CD14-positive monocyte (primary cell): Measurements from ENCODE around the gene PAM16. TPM values are rescaled to one million over a fixed set of nuclear protein-coding genes. Genes with fewer than 3 reads are reported as not detected.

Experiments used
- DNase-seq, 3 donors: peaks; one replicate each; pipeline ENCODE4 v3.0.0-alpha.2; 2011 to 2022
- H2AFZ ChIP-seq: 2 replicates; pipeline ENCODE4 v1.6.0; 2012; ENCODE audit warnings: mild to moderate bottlenecking, low read depth, low read length, inconsistent platforms; ENCODE audit not compliant: insufficient read depth, poor library complexity, severe bottlenecking
- H3K27ac ChIP-seq, 2 donors: 1 replicate in 1 of 2; 2 replicates in 1 of 2; pipeline ENCODE4 v1.5.1; 2012 to 2013; ENCODE audit warnings: low read length in 2 of 2, control low read depth in 1 of 2, inconsistent platforms in 1 of 2, low read depth in 1 of 2, mild to moderate bottlenecking in 1 of 2
- H3K27me3 ChIP-seq, 2 donors: one replicate each; pipeline versions ENCODE4 v1.6.0 to v1.6.1; 2011 to 2013; ENCODE audit warnings: low read length in 2 of 2; ENCODE audit not compliant: control insufficient read depth in 2 of 2, insufficient read depth in 2 of 2
- H3K36me3 ChIP-seq, 2 donors: replicated peaks in 1 of 2; 1 replicate in 1 of 2; 2 replicates in 1 of 2; pipeline versions ENCODE4 v1.5.1 to v1.6.1; 2012 to 2013; ENCODE audit warnings: low read length in 2 of 2, control low read depth in 1 of 2, inconsistent platforms in 1 of 2, mild to moderate bottlenecking in 1 of 2; ENCODE audit not compliant: insufficient read depth in 2 of 2, control insufficient read depth in 1 of 2
- H3K4me1 ChIP-seq, 2 donors: 1 replicate in 1 of 2; 2 replicates in 1 of 2; pipeline versions ENCODE4 v1.5.1 to v1.6.1; 2012 to 2013; ENCODE audit warnings: low read length in 2 of 2, control low read depth in 1 of 2, inconsistent platforms in 1 of 2, mild to moderate bottlenecking in 1 of 2, moderate library complexity in 1 of 2; ENCODE audit not compliant: insufficient read depth in 2 of 2, control insufficient read depth in 1 of 2
- H3K4me2 ChIP-seq: replicated peaks from 2 replicates; pipeline ENCODE3; 2012; ENCODE audit warnings: low read length, moderate library complexity, mild to moderate bottlenecking; ENCODE audit not compliant: poor library complexity, severe bottlenecking; ENCODE audit errors: extremely low read depth
- H3K4me3 ChIP-seq, 3 experiments: fragments of 200-600 bp in 1 of 3; sonication (generic) in 1 of 3; replicated peaks in 1 of 3; 1 replicate in 2 of 3; 2 replicates in 1 of 3; pipeline ENCODE4 v1.5.1; 2011 to 2013; ENCODE audit warnings: low read length in 3 of 3, mild to moderate bottlenecking in 3 of 3, control low read depth in 2 of 3, low read depth in 2 of 3, inconsistent platforms in 1 of 3, moderate library complexity in 1 of 3
- H3K79me2 ChIP-seq: 2 replicates; pipeline ENCODE4 v1.6.0; 2012; ENCODE audit warnings: mild to moderate bottlenecking, control low read depth, inconsistent platforms, low read length, moderate library complexity; ENCODE audit not compliant: insufficient read depth
- H3K9ac ChIP-seq: 2 replicates; pipeline ENCODE4 v1.6.0; 2017; ENCODE audit warnings: low read length, mild to moderate bottlenecking; ENCODE audit not compliant: insufficient read depth, poor library complexity, severe bottlenecking
- H3K9me3 ChIP-seq, 2 donors: replicated peaks in 1 of 2; 1 replicate in 1 of 2; 2 replicates in 1 of 2; pipeline versions ENCODE4 v1.5.1 to v1.6.1; 2012 to 2013; ENCODE audit warnings: low read length in 2 of 2, control low read depth in 1 of 2; ENCODE audit not compliant: control insufficient read depth in 1 of 2, insufficient read depth in 1 of 2
- H4K20me1 ChIP-seq: 2 replicates; pipeline ENCODE4 v1.6.0; 2012; ENCODE audit warnings: mild to moderate bottlenecking, low read length, control low read depth, moderate library complexity; ENCODE audit not compliant: insufficient read depth
- H3K27ac Mint-ChIP-seq, 7 donors: one replicate each; pipeline ENCODE4 v1.8.0; 2020; ENCODE audit warnings: mild to moderate bottlenecking in 7 of 7, mixed read lengths in 7 of 7, moderate library complexity in 6 of 7, inconsistent platforms in 2 of 7
- H3K27me3 Mint-ChIP-seq, 3 donors: one replicate each; pipeline ENCODE4 v1.8.0; 2021 to 2022; ENCODE audit warnings: low read depth in 3 of 3, mild to moderate bottlenecking in 3 of 3, mixed read lengths in 3 of 3, moderate library complexity in 3 of 3, inconsistent platforms in 1 of 3
- H3K36me3 Mint-ChIP-seq, 2 donors: one replicate each; pipeline ENCODE4 v1.8.0; 2020; ENCODE audit warnings: mixed read lengths in 2 of 2, inconsistent platforms in 1 of 2, mild to moderate bottlenecking in 1 of 2
- H3K4me1 Mint-ChIP-seq: one replicate; pipeline ENCODE4 v1.8.0; 2020; ENCODE audit warnings: mild to moderate bottlenecking, mixed read lengths
- H3K4me3 Mint-ChIP-seq, 2 donors: one replicate each; pipeline ENCODE4 v1.8.0; 2020; ENCODE audit warnings: mild to moderate bottlenecking in 2 of 2, mixed read lengths in 2 of 2, moderate library complexity in 1 of 2
- H3K9me3 Mint-ChIP-seq, 7 donors: one replicate each; pipeline ENCODE4 v1.8.0; 2020 to 2022; ENCODE audit warnings: mixed read lengths in 7 of 7, mild to moderate bottlenecking in 6 of 7, moderate library complexity in 6 of 7, inconsistent platforms in 2 of 7
- WGBS: methylation state at CpG from one replicate; pipeline ENCODE4 v1.1.5; 2013; ENCODE audit warnings: missing lambda C conversion rate; ENCODE audit not compliant: insufficient coverage; 5-methylcytosine and 5-hydroxymethylcytosine counted together
- intact Hi-C, 2 donors: fragments of 100-400 bp; cut with micrococcal nuclease; formaldehyde crosslinking; loops; one replicate each; pipeline versions ENCODE4 v1.15.0 to v1.15.1; 2023
- polyA plus RNA-seq, 3 donors: library from polyadenylated mRNA; depleted of rRNA in 1 of 3; unstranded in 2 of 3; stranded (reverse) in 1 of 3; fragments of 300-500 nt in 2 of 3; fragments of >200 nt in 1 of 3; fragmentation: Illumina TruSeq in 2 of 3; gene quantifications; 1 replicate in 2 of 3; 2 replicates in 1 of 3; pipeline ENCODE4 v1.2.3, GENCODE V29; 2012 to 2021
- TF ChIP-seq, protein P1 (sequence below): fragments of 200-600 bp; IDR thresholded peaks from one replicate; pipeline ENCODE4 v1.8.0; 2022; ENCODE audit warnings: antibody characterized with exemption, mild to moderate bottlenecking

The PAM16 gene
- polyA plus RNA-seq, 3 donors = 34.3 to 37.6 (median 34.7) TPM

GRCh38 chr16:4361033-4361943 lies 10.2 kb upstream of the PAM16 start:
- H3K36me3 ChIP-seq = peaks cover 87 to 99% of the 10 kb centered on the region in 2 donors
- no peak for DNase-seq
- Mint-ChIP-seq H3K27me3 (peaks cover 1 to 3% (median 3%) of the 10 kb centered on the region in 3 donors), H3K36me3 (peaks cover 69 to 97% of the 10 kb centered on the region in 2 donors), H3K4me3 (no peak overlapping the region), H3K9me3 (no peaks in the 10 kb centered on the region), H3K27ac (peak overlapping the region in 2 of 7 donors; percentile 46 to 54), H3K4me1 (no peaks in the 10 kb centered on the region)
- H3K4me2 ChIP-seq = no peak overlapping the region
- no peaks in the 10 kb centered on the region for H3K27me3 ChIP-seq
- H3K27ac ChIP-seq = no peak overlapping the region
- no peak overlapping the region for H3K9ac ChIP-seq
- TF ChIP-seq, protein P1, sequence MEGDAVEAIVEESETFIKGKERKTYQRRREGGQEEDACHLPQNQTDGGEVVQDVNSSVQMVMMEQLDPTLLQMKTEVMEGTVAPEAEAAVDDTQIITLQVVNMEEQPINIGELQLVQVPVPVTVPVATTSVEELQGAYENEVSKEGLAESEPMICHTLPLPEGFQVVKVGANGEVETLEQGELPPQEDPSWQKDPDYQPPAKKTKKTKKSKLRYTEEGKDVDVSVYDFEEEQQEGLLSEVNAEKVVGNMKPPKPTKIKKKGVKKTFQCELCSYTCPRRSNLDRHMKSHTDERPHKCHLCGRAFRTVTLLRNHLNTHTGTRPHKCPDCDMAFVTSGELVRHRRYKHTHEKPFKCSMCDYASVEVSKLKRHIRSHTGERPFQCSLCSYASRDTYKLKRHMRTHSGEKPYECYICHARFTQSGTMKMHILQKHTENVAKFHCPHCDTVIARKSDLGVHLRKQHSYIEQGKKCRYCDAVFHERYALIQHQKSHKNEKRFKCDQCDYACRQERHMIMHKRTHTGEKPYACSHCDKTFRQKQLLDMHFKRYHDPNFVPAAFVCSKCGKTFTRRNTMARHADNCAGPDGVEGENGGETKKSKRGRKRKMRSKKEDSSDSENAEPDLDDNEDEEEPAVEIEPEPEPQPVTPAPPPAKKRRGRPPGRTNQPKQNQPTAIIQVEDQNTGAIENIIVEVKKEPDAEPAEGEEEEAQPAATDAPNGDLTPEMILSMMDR = no peak
- 97% methylated on average over 22 of the region's 28 CpGs for WGBS
- H3K4me1 ChIP-seq = no peaks in the 10 kb centered on the region
- no peaks in the 10 kb centered on the region for H3K9me3 ChIP-seq
- H2AFZ ChIP-seq = no peak overlapping the region
- intact Hi-C loops = no loop called here
- no peaks in the 10 kb centered on the region for H3K79me2 ChIP-seq
- H3K4me3 ChIP-seq = no peak overlapping the region
- peaks cover 91% of the 10 kb centered on the region for H4K20me1 ChIP-seq

DNA sequence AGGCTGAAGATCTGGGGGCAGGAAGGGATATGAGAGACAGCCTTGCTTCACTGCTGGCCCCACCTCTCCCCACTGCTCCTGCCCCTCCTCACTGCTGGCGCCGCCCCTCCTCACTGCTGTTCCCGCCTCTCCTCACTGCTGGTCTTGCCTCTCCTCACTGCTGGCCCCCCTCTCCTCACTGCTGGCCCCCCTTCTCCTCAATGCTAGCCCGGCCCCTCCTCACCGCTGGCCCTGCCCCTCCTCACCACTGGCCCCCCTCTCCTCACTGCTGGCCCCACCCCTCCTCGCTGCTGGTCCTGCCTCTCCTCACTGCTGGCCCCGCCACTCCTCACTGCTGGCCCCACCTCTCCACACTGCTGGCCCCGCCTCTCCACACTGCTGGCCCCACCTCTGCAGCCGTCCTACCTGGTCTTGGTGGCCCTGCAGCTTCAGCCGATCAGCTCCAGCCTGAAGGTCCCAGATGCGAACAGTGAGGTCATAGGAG lies 9.5 kb upstream of the PAM16 start:
- no peak overlapping the region for H2AFZ ChIP-seq
- peaks cover 80 to 93% of the 10 kb centered on the region in 2 donors for H3K36me3 ChIP-seq
- no peaks in the 10 kb centered on the region for H3K4me1 Mint-ChIP-seq
- no peak overlapping the region for H3K4me2 ChIP-seq
- WGBS = 89% methylated on average over 7 of the region's 11 CpGs
- no peak overlapping the region for H3K9ac ChIP-seq
- H3K27me3 Mint-ChIP-seq = peaks cover 1 to 3% (median 3%) of the 10 kb centered on the region in 3 donors
- no peaks in the 10 kb centered on the region for H3K4me1 ChIP-seq
- peak overlapping the region in 2 of 7 donors; percentile 46 to 54 for H3K27ac Mint-ChIP-seq
- no peaks in the 10 kb centered on the region for H3K9me3 Mint-ChIP-seq
- peaks cover 67 to 97% of the 10 kb centered on the region in 2 donors for H3K36me3 Mint-ChIP-seq
- intact Hi-C loops = no loop called here
- TF ChIP-seq, protein P1 = no peak
- peak overlapping the region in 1 of 2 donors; percentile 8 for H3K27ac ChIP-seq
- no peaks in the 10 kb centered on the region for H3K79me2 ChIP-seq
- no peaks in the 10 kb centered on the region for H3K9me3 ChIP-seq
- H3K4me3 Mint-ChIP-seq = no peak overlapping the region
- no peaks in the 10 kb centered on the region for H3K27me3 ChIP-seq
- DNase-seq = no peak
- H3K4me3 ChIP-seq = no peak overlapping the region
- H4K20me1 ChIP-seq = peaks cover 84% of the 10 kb centered on the region
